NCI-H2107 treated with DMSO at 0.1 percent for 48 hours (cell line): ENCODE data around the gene TRPV6.

Source experiments
- DNase-seq: peaks from one replicate; lab custom pipeline; 2025; ENCODE audit not compliant: unreplicated experiment; lab: John Stamatoyannopoulos, UW

Gene TRPV6

GRCh38 chr7:142886866-142887265 lies 1.3 kb upstream of the TRPV6 start:
- no peak for DNase-seq

- DNase-seq, result no peak
Measured at GRCh38 chr7:142884286-142884640, 1.3 kb downstream of the TRPV6 start.

- no peak for DNase-seq
Measured at GRCh38 chr7:142883571-142884285, 1.8 kb downstream of the TRPV6 start.

GRCh38 chr7:142883145-142883544 lies 2.4 kb downstream of the TRPV6 start:
- no peak for DNase-seq

- no peak for DNase-seq
Measured at GRCh38 chr7:142882338-142882678, 3.2 kb downstream of the TRPV6 start.

- no peak for DNase-seq
Measured at GRCh38 chr7:142881586-142882337, 3.8 kb downstream of the TRPV6 start.

- DNase-seq, result no peak
Measured at GRCh38 chr7:142880876-142881505, 4.6 kb downstream of the TRPV6 start.

- no peak for DNase-seq
Measured at GRCh38 chr7:142879060-142879459, 6.5 kb downstream of the TRPV6 start.

GRCh38 chr7:142878315-142878714 lies 7.2 kb downstream of the TRPV6 start:
- DNase-seq, result no peak

- no peak for DNase-seq
Measured at GRCh38 chr7:142876991-142877910, 8.3 kb downstream of the TRPV6 start.

GRCh38 chr7:142876236-142876960 lies 9.1 kb downstream of the TRPV6 start:
- DNase-seq, result no peak

- DNase-seq, result no peak
Measured at GRCh38 chr7:142875456-142875855, 10.1 kb downstream of the TRPV6 start.

GRCh38 chr7:142874837-142875236 lies 10.7 kb downstream of the TRPV6 start:
- DNase-seq, result no peak

- no peak for DNase-seq
Measured at GRCh38 chr7:142874409-142874808, 11.1 kb downstream of the TRPV6 start.

- no peak for DNase-seq
Measured at GRCh38 chr7:142873871-142874270, 11.7 kb downstream of the TRPV6 start.

- DNase-seq, result no peak
Measured at GRCh38 chr7:142873281-142873784, 12.2 kb downstream of the TRPV6 start.

GRCh38 chr7:142872106-142872675 lies 13.4 kb downstream of the TRPV6 start:
- DNase-seq, result no peak

GRCh38 chr7:142871260-142872105 lies 14.1 kb downstream of the TRPV6 start:
- DNase-seq, result no peak
